ENCODE measurements around the gene POLE.
A peak's percentile ranks its signal among the peaks of the same experiment; 100 is the strongest.

The POLE gene

DNA sequence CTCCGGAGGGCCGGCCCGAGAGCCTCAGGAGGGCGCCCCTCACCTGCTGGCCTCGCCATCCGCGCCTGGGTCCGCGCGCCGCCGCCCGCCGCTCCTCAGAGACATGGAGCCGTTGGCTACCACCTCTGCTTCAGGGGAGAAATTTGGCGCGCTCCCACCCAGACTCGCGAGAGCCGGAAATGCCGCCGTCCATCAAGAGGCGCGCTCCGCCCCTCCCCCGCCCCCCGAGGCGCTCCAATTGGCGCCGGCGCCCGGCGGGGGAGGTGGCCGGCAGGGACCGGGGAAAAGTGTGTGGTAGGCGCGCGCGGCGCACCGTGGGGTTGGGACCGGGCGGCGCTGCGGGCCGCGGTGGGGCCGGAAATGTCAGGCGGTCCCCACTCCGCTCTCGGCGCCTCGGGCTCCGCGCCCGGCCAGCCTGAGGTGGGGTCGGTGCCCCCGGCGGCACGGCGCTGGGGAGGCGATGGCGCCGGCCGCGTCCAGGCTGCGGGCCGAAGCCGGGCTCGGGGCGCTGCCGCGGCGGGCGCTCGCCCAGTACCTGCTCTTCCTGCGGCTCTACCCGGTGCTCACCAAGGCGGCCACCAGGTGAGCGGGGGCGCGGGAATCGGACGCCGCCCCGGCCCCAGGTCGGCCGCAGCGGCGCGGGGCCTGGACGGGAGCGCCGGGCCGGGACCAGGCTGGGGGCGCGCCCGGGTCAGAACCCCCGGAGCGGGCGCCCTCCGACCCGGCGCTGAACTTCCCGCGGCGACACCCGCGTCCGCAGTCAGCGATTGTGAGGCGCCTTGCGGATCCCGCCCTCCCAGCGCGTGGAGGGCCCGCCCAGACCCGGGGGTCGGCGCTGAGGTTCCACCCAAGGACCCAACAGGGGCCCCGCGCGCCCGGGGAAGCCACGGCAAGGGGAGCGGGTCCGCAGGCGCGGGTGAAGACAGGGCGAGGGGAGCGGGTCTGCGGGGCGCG, at the start of gene POLE, which contains the start of gene PXMP2:
Gene POLE (minus strand): TSS at position 132 of the 954 bp plus-strand sequence. CDS start 27 bp downstream, at position 105.
Gene PXMP2 (plus strand): TSS at position 377 of the 954 bp plus-strand sequence. CDS start 84 bp downstream, at position 461.
- DNase-seq (ENCODE audit: low read depth, low spot score): peak; percentile 86

- DNase-seq (ENCODE audit: low read depth, low spot score): no peak
Measured at GRCh38 chr12:132736913-132737312, 49.8 kb upstream of the POLE start.

- no peak for DNase-seq (ENCODE audit: low read depth, low spot score)
Measured at GRCh38 chr12:132736378-132736777, 49.2 kb upstream of the POLE start.

GRCh38 chr12:132735496-132735895, 48.4 kb upstream of the POLE start:
- DNase-seq (ENCODE audit: low read depth, low spot score): no peak

DNA sequence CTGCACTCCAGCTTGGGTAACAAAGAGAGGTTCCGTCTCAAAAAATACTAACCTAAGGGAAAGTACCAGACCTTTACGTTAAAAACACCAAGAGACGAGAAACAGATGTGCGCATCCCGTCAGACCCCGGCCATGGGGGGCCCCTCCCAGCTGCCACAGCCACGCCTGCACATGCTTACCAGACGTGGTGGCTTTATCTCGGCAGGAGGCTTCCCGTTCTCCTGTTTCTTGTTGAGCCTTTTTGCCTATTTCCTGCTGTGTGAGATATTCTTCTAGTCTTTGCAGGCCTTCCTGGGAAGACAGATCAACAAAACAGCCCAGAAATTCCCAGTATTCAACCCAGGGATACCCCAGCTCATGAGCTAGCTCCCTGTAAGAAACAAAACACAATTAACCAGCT, 47.1 kb upstream of the POLE start:
- DNase-seq (ENCODE audit: low read depth, low spot score): no peak

DNA sequence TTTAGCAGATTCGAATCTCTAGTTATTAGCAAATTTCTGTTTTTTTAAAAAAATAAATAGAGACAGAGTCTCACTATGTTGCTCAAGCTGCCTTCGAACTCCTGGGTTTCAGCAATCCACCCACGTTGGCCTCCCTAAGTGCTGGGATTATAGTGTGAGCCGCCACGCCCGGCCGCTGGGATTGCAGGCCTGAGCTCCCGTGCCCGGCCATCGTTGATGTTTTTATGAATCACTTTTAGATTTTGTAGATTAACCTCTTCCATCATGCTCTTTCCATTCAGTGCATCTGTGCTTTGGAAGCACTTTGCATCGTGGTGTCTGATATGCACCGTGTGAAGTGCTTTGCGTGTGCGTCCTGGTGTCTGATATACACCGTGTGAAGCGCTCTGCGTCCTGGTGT, 44.4 kb upstream of the POLE start:
- DNase-seq (ENCODE audit: low read depth, low spot score): no peak

DNA sequence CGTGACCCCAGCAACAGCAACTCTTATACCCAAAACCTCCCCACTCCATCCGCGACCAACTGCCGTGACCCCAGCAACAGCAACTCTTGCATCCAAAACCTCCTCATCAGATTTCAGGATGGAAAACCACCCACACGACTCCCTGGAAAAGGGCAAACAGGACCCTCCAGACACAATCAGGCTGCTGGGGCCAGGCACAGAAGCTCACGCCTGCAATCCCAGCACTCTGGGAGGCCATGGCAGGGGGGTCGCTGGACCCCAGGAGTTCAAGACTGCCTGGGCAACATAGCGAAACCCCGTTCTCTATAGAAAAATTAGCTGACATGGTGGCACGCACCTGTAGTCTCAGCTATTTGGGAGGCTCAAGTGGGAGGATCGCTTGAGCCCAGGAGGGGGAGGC, 43.2 kb upstream of the POLE start:
- DNase-seq (ENCODE audit: low read depth, low spot score): no peak

DNA sequence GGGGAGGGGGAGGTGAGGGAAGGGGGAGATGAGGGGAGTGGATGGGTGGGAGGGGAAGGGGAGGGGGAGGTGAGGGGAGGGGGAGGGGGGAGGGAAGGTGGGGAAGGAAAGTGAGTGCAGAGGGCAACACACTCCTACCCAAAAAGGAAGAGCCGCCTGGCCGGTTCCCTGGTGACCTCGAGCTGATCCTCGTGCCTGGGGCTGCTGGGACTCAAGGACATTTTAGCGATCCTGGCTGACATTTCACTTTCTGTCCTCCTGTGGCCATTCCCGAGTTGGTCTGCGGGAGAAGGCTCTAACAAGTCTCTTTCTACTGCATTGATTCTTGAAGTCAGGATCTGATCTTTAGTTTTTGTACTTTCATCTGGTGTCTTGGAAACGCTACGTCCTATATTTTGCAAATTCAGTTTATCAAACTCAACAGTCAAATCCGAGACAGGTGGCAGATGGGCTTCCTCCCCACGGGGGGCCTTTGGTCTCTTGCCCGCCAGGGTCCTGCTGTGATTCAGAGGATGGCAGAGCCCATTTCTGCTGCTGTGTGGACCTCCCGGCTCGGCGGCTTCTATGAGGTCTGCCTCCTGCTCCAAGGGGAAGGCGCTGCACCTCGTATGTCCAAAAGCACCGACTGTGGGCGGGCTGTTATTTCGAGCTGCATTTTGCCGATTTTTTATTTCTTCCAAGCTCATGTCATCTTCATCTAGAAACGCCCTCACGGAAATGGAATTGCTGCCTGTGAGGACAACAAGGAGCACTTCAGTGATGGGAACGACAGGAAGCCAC, 42.6 kb upstream of the POLE start:
- DNase-seq (ENCODE audit: low read depth, low spot score): no peak

GRCh38 chr12:132728502-132728901, 41.4 kb upstream of the POLE start:
- DNase-seq (ENCODE audit: low read depth, low spot score): no peak

DNA sequence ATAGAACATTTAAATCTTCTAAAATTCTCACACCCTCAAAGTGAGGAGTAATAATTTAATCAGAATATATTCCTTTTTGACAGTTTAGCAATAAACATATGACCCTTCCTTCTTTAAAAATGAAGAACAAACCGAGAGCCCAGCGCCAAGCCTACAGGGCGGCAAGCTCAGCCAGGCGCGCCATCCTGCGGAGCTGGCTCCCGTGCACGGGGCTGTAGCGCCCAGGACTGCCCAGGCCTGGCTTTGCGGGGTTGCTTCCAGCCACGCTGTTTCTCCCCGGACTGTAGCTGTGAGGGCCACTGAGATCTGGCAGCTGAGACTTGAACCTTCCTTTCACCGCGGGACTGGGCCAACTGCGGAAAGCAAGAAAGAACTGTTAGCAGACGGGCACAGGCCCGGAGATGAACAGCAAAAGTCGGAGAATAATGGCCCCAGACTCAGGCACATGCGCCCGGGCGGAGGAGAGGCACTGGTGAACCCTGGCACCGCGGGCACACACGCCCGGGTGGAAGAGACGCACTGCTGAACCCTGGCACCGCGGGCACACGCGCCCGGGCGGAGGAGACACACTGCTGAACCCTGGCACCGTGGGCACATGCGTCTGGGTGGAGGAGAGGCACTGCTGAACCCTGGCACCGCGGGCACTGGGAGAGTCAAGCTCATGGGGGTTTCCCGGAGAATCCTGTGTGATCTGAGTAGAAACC, 40.1 kb upstream of the POLE start:
- no peak for DNase-seq (ENCODE audit: low read depth, low spot score)

DNA sequence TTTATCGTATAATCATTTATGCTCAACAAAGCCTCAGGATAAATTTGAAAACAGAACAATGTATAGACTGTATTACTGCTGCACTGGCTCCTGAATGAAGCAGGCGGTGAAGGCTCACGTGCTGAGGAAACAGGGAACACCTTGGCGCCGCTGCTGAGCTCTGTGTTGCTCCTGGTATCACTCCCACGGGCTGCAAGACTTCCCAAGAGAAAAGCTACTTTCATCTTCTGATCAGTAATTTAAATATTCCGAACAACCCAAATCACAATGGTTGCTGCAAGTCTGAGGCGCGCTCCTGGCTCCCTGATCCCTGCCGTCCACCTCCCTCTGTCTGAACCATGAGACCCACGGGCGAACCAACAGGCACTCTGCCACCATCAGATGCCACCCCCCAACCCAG, 39.2 kb upstream of the POLE start:
- DNase-seq (ENCODE audit: low read depth, low spot score): no peak

- no peak for DNase-seq (ENCODE audit: low read depth, low spot score)
Measured at GRCh38 chr12:132724506-132725241, 37.5 kb upstream of the POLE start.

DNA sequence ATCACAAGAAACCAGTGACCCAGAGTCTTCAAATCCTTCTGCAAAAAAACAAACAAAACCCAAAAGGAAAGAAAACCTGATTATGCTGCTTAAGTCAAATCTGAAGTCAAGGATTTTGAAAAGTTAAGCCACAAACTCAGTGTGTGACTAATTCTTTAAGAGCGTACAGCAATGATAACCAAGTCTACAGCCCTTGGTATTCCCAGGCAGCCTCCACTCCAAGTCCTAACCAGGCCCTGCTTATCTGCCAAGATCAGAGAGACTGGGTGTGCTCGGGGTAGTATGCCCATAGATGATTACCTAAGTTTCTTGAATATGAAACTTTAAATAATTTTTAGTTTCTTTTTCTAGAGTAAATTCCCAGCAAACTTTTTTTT, 36.6 kb upstream of the POLE start:
- DNase-seq (ENCODE audit: low read depth, low spot score): no peak

DNA sequence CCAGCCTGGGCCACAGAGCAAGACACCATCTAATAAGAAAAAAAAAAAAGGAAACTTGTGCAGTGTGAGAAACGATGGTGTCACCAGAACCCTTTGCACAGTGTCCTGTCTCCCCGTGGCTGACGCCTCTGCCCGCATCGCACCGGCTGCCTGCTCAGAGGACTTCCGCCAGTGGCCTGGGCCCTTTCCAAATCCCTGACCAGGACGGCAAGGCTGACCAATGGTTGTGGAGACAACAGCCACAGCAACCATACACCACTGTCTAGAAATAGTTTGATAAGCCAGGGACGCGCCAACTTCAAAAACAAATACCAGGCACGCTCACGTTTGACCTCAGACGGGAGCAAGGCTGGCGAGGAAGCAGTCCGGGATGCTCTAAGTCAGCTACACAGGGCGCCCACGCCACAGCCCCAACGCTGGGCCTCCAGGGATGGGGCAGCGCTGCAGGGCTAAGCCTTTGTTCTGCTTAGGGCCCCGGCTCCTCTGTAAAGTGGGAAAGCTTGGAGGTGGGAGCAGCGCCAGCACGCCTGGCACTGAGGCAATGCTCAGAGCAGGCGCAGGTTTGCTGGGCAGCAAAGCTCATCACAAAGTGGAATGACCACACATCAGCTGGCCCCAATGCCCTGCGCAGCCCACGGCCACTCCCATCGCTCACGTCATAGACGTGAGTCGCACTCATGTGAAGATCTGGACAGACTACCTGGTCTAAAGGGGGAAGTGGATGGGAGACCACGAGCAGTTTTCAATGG, 36.0 kb upstream of the POLE start:
- DNase-seq (ENCODE audit: low read depth, low spot score): no peak

DNA sequence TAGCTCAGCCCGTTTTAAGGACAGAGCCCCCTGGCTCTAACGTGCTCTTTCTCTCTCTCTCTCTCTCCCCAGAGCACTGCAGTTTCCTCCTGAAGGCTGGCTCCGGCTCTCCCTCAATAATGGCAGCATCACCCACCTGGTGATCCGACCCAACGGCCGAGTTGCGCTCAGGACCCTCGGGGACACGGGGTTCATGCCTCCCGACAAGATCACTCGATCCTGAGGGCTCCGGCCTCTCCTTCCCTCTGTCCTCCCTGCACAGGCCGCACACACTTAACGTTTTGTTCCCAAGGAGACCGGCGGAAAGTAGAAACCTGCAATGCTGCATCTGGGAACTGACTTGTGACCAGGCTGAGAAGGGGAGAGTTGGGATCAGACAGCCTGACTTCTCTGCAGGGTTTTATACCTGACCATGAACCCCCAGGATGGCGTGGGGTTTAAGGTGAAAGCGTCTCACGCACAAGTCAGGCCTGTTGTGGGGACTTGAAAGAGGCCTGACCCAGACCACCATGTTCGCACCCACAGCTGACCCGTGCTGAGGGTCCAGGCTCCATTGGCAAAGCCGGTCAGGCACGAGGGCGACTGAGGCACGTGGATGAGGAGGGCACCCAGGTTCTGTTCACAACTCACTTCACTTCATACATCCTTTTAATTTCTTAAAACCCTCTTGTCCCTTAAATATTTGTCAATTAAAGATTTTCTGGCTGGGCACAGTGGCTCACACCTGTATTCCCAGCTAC, 33.6 kb upstream of the POLE start:
- no peak for DNase-seq (ENCODE audit: low read depth, low spot score)

- DNase-seq (ENCODE audit: low read depth, low spot score): no peak
Measured at GRCh38 chr12:132719954-132720324, 32.8 kb upstream of the POLE start.

- DNase-seq (ENCODE audit: low read depth, low spot score): no peak
Measured at GRCh38 chr12:132719141-132719953, 32.2 kb upstream of the POLE start.

DNA sequence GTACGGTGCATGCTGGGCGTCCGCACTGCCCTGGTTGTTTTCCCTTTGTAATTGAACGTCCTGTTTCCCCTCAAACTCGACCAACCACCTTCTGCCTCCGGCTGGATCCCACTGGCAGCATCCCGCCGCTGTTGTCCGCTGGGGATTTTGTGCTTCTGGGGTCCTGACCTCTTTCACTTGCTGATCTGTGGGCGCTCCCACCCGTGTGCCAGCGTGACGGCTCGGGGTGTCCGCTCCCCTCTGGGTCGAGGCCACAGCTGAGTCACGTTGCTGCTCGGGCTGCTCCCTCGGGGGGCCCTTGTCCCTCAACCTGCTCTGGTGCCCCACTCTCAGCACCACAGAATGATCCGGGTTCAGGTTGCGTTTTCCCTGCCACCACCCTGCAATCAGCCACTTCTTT, 31.5 kb upstream of the POLE start:
- no peak for DNase-seq (ENCODE audit: low read depth, low spot score)
